GM21723 (cell line): Measurements from ENCODE around the gene CLPTM1L.
"Not testable (repeated sequence)": the region's sequence is repeated elsewhere in the genome, so short reads cannot be mapped to it uniquely, and the experiment has no call there.

Source experiments
- ATAC-seq: cut with Tn5 transposase; IDR thresholded peaks from one replicate; pipeline ENCODE4 v1.9.1; 2021; ENCODE audit warnings: mild to moderate bottlenecking, moderate library complexity; ENCODE audit not compliant: unreplicated experiment

CLPTM1L gene

GRCh38 chr5:1278656-1279442 lies 66.0 kb downstream of the CLPTM1L start:
- ATAC-seq, result no peak

DNA sequence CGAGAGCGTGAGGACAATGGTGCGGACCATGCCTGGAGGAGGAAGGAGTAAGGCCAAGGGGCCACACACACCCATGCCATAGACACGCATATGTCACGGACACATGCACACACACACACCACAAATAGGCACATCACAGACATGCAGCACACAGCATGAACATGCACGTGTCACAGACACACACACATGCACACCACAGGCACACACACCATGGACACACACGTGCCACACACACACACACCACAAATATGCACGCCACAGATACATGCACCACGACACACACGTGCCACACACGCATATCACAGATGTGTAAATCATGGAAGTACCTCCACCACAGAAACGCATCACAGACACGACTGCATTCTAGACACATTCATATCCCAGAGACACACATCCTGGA lies 66.7 kb downstream of the CLPTM1L start:
- no peak for ATAC-seq

DNA sequence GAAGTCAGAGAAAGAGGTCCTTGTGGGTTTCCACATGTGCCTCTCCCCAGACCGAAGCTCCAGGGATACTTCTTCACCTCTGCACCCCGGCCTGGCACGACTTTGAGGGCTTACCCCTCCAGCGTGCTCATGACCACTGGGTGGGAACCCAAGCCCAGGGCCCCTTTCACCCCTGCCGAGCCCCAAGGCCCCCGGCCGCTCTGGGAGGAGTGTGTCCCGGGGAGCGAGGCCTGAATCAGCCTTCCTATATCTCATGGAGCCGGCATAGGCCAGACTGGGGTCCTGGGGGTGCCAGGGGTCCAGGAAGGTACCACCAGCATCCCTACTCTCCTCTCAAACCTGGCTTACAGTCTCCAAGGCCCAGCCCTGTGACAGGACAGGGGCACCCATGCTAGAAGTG lies 67.1 kb downstream of the CLPTM1L start:
- no peak for ATAC-seq

- ATAC-seq, result no peak
Measured at GRCh38 chr5:1277331-1277730, 67.6 kb downstream of the CLPTM1L start.

GRCh38 chr5:1276930-1277329 lies 68.0 kb downstream of the CLPTM1L start:
- no peak for ATAC-seq

DNA sequence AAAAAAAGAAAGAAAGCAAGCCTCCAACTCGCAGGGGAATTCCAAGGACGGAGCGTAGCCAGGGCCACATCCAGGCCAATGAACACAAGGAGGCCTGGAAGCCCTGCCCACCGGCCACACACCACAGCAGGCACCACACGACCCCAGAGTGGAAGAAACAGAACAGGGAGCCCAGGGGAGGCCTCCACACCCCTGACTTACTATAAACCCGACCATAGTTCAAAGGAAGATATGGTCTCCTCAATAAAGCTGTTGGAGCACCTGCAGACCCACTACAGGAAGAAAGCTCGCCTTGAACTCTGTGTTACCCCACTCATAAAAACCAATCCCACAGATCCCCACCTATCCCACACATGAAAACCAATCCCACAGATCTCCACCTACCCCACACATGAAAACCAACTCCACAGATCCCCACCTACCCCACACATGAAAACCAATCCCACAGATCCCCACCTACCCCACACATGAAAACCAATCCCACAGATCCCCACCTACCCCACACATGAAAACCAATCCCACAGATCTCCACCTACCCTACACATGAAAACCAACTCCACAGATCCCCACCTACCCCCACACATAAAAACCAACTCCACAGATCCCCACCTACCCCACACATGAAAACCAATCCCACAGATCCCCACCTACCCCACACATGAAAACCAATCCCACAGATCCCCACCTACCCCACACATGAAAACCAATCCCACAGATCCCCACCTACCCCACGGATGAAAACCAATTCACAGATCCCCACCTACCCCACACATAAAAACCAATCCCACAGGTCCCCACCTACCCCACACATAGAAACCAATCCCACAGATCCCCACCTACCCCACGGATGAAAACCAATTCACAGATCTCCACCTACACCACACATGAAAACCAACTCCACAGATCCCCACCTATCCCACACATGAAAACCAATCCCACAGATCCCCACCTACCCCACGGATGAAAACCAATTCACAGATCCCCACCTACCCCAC lies 69.2 kb downstream of the CLPTM1L start:
- not testable (repeated sequence) for ATAC-seq

DNA sequence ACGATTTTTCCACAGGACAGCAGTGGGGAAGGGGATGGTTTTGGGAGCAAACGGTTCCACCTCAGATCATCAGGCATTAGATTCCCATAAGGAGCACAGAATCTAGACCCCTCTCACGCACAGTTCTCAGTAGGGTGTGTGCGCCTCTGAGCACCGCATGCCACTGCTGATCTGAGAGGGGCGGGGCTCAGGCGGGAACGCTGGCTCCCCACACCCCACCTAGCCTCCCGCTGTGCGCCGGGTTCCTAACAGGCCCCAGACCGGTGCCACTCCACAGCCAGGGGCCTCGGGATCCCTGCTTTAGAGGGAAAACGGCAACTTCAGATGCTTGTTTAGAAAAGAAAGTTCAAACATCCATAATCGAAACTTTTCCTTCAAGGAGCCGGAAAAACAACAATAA lies 70.4 kb downstream of the CLPTM1L start:
- no peak for ATAC-seq

GRCh38 chr5:1273745-1274144 lies 71.2 kb downstream of the CLPTM1L start:
- no peak for ATAC-seq

DNA sequence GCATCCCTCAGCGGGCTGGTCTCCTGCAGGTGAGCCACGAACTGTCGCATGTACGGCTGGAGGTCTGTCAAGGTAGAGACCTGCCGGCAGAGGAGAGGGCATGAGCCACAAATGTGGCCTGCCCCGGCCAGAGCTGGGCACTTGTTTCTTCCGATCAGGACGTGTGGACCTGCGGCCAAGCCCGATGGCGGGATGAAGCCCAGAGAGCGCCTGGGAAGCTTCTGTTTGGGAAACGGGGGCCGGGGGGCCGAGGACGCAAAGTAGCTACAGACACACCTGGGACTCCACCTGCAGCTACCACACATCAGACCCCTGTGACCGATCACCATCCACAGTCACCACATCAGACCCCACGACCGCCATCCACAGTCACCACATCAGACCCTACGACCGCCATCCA lies 72.7 kb downstream of the CLPTM1L start:
- ATAC-seq, result no peak

DNA sequence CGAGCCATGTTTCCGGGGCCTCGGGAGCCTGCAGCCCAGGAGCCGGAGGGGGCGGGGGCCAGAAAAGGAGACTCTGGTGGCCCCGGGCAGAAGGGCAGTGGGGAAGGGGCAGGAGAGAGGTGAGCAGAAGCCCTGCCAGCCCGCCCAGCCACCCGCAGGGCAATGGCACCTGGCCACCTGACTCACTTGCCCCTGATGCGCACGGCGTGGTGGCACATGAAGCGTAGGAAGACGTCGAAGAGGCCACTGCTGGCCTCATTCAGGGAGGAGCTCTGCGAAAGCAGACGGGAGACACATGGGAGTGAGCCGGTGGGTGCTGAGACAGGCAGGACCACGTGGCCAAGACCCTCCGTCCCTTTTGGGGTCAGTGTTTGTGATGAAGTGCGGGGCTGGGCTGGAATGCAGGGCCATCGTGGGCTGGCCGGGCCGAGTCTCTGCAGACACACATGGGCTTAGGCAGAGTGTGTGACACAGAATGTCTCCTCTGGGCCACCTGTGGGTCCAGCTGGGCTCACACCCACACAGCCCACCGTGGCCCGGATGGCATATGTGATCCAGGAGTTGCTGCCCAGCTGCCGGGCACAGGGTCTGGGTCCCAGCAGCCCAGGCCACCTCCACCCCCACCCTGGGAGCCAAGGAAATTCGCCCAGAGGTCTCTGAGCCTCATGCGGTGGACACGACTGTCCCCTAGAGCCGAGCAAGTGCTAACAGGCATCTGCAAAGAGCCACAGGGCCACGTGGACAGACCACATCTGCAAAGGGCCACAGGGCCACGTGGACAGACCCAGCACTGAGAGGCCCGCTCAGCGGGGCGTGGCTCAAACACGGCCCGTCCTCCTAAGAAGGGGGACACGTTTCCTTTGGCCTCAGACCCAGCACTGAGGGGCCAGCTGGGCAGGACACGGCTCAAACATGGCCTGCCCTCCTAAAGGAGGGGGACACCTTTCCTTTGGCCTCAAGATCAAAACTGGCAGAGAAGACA lies 73.7 kb downstream of the CLPTM1L start:
- ATAC-seq, result no peak

DNA sequence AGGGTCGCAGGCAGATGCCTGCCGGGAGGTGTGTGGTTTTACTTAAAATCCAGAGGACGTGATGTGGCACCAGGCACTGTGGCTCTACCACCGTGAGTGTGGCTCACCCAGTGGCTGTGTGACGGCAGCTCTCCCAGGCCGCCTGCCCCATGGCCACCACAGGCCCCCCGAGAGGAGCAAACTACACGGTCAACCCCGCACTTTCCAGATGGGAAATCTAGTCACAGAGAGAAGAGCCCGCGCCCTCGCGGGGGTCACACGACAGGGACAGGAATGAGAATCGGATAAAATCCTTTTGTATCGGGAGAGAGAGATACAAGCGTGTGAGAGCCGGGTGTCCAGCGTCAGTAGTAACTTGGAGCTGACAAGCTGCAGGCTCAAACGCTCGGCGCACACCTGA lies 74.5 kb downstream of the CLPTM1L start:
- ATAC-seq, result no peak

- no peak for ATAC-seq
Measured at GRCh38 chr5:1268666-1269065, 76.2 kb downstream of the CLPTM1L start.

- no peak for ATAC-seq
Measured at GRCh38 chr5:1268056-1268455, 76.8 kb downstream of the CLPTM1L start.
